Measurements from ENCODE around the gene PLOD2. TPM values are rescaled to one million over a fixed set of nuclear protein-coding genes. Genes with fewer than 3 reads are reported as not detected.
"Not testable (repeated sequence)": the region's sequence is repeated elsewhere in the genome, so short reads cannot be mapped to it uniquely, and the experiment has no call there.

PLOD2 gene
- total RNA-seq, 2 donors from 2014 or later = 63.8 to 64.1 TPM

- no peak for DNase-seq (ENCODE audit: low spot score)
- intact Hi-C loops (cut with DNase I) = no loop called here
Observed at GRCh38 chr3:146115619-146116018, 45.4 kb downstream of the PLOD2 start.

GRCh38 chr3:146113804-146114203 is 47.2 kb downstream of the PLOD2 start:
- DNase-seq (ENCODE audit: low spot score); intact Hi-C loops (cut with DNase I): not testable (repeated sequence)

- no peak for DNase-seq (ENCODE audit: low spot score)
- intact Hi-C loops (cut with DNase I) = no loop called here
Observed at GRCh38 chr3:146111337-146111736, 49.6 kb downstream of the PLOD2 start.

DNA sequence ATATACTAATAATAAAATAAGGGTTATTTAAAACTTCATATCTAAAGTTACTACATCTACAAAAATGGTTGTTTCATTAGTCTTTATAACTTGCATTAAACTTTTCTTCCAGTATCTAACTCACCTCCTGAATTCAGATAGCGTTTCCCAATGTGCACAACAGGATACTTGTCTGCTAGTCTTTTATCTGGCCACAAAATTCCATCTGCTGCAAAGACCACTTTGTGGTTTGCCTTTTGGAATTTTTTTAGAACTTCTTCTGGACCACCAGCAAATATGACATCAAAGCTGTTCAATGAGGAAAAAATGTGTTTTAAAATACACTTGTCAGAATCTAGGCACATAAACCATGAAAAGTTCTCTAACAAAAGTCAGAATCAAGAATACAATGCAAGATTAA is 50.8 kb downstream of the PLOD2 start:
- intact Hi-C loops (cut with DNase I) = no loop called here
- no peak for DNase-seq (ENCODE audit: low spot score)

DNA sequence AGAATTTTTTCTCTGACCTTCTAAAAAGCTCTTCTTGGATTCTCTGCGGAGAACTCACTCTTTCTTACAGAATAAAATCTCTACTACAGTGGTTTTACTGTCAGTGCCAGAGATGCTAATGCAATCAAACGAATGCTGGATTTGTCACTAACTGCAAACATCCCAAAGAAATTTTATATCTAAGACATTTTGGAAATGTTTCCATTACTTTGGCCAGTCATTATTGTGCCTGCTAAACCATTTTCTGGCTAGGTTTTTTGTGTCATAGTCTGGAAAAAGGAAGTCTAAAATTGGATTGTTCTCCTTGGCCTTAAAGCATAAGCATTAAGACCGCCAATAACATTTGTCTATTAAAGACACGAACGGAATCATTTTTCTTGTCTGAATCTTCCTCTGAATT is 54.0 kb downstream of the PLOD2 start:
- DNase-seq (ENCODE audit: low spot score) = no peak
- intact Hi-C loops (cut with DNase I) = loop anchor here in 1 of 2 donors (5.0 kb wide), 1 partner anchor 1605 kb away; no protein-coding TSS in a partner anchor

- DNase-seq (ENCODE audit: low spot score) = no peak
- intact Hi-C loops (cut with DNase I) = no loop called here
Observed at GRCh38 chr3:146104068-146104467, 56.9 kb downstream of the PLOD2 start.

DNA sequence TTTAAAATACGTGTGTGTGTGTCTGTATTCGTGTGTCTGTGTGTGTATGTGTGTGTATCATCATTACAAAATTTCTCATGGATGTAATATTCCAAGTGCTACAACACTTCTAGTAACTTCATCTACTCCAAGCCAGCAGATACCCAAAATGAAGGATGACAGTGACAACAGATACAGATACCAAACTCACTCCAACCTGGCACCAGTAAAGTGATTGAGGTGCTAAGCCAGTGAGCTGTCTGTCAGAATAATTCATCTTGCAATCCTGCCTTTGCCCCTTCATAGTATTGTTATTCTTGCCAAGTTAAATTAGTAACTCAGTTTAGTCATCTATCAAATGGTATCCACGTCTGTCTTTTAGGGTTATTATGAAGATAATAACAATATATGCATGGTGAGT is 58.1 kb downstream of the PLOD2 start:
- no peak for DNase-seq (ENCODE audit: low spot score)
- intact Hi-C loops (cut with DNase I) = no loop called here

GRCh38 chr3:146101538-146101937 is 59.4 kb downstream of the PLOD2 start:
- intact Hi-C loops (cut with DNase I) = no loop called here
- DNase-seq (ENCODE audit: low spot score) = no peak

DNA sequence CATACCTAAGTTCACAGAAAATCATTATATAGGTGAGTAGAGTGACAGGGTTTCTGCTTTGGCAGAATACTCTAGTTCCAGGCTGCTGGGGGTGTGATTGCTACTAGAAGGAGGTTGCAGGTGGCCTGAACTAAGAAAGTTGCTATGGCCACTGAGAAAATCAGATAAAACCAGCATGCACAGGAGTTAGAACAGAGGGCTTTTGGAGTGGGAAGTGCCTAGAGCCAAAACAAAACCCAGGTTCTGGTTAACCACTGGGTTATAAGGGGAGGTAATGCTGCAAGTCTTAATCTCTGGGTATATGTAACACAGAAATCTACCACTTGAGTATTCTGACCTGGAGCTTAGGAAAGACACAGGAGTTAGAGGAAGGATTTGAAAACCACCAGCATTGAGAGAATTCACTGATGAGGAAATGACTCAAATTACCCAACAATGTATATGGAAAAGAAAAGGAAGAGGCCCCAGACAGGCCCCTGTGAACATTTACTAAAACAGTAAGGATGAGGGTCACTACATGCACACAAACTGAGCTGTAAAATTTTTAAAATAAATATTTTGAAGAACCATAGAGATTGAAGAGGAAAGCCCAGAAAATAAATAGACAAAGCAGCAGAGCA is 60.0 kb downstream of the PLOD2 start:
- no peak for DNase-seq (ENCODE audit: low spot score)
- intact Hi-C loops (cut with DNase I) = no loop called here

- DNase-seq (ENCODE audit: low spot score) = no peak
- intact Hi-C loops (cut with DNase I) = no loop called here
Observed at GRCh38 chr3:146100180-146100579, 60.8 kb downstream of the PLOD2 start.

- intact Hi-C loops (cut with DNase I) = no loop called here
- DNase-seq (ENCODE audit: low spot score) = peak; percentile 44
Observed at GRCh38 chr3:146099316-146099715, 61.7 kb downstream of the PLOD2 start.

DNA sequence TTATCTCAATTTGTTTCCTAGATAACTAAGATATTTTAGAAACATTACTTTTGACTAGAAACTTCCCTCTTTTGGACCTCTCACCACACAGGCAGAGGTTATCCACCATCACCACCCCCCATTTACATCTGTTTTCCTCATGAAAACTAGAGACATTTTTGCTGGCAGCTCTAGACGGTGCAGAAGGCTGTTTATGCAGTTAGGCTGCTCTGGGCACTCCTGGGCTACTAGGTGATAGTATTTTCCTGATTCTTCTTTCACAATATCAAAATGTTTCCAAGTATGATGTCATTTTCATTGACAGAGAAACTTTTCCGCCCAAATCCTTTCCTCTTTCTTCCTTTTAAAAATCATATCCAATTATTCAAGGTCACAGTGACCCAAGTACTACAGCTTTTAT is 67.1 kb downstream of the PLOD2 start:
- no peak for DNase-seq (ENCODE audit: low spot score)
- intact Hi-C loops (cut with DNase I) = no loop called here

GRCh38 chr3:146092230-146092629 is 68.8 kb downstream of the PLOD2 start:
- no peak for DNase-seq (ENCODE audit: low spot score)
- intact Hi-C loops (cut with DNase I) = no loop called here

- DNase-seq (ENCODE audit: low spot score) = no peak
- intact Hi-C loops (cut with DNase I) = no loop called here
Observed at GRCh38 chr3:146091397-146091796, 69.6 kb downstream of the PLOD2 start.

- intact Hi-C loops (cut with DNase I) = no loop called here
- DNase-seq (ENCODE audit: low spot score) = no peak
Observed at GRCh38 chr3:146090521-146090920, 70.5 kb downstream of the PLOD2 start.

DNA sequence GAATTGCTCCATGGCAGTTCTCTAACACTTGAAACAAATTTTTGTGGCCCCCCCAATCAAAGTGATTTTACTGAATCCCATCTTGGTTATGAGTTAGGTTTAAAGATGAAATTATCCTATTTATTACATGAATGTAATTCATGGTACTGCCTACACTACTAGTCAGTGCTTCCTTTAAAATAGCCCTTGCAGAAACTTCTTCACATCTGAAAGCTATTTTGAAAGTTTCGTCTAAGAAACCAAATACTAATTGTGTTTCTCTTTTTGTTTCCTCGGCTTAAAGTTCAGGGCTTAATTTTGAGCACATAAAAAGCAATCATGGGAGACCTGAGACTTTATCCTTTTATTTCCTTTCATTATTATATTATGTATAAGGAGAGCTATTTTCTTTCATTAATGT is 72.1 kb downstream of the PLOD2 start:
- intact Hi-C loops (cut with DNase I) = loop anchor here in 1 of 2 donors (10.0 kb wide), 1 partner anchor 76 kb away; the partner anchor contains the start of gene PLOD2
- no peak for DNase-seq (ENCODE audit: low spot score)

- no peak for DNase-seq (ENCODE audit: low spot score)
- intact Hi-C loops (cut with DNase I) = loop anchor here in 1 of 2 donors (10.0 kb wide), 1 partner anchor 78 kb away; the partner anchor contains the start of gene PLOD2
Observed at GRCh38 chr3:146087116-146087515, 73.9 kb downstream of the PLOD2 start.

GRCh38 chr3:146086211-146086610 is 74.8 kb downstream of the PLOD2 start:
- intact Hi-C loops (cut with DNase I) = loop anchor here in 1 of 2 donors (10.0 kb wide), 1 partner anchor 79 kb away; the partner anchor contains the start of gene PLOD2

GRCh38 chr3:146085678-146086077 is 75.3 kb downstream of the PLOD2 start:
- intact Hi-C loops (cut with DNase I) = loop anchor here in 1 of 2 donors (10.0 kb wide), 1 partner anchor 79 kb away; the partner anchor contains the start of gene PLOD2
- no peak for DNase-seq (ENCODE audit: low spot score)

More at GRCh38 chr3:146086211-146086610, 74.8 kb downstream of the PLOD2 start:
- no peak for DNase-seq (ENCODE audit: low spot score)

- no peak for DNase-seq (ENCODE audit: low spot score)
Observed at GRCh38 chr3:146080578-146080977, 80.4 kb downstream of the PLOD2 start.

DNA sequence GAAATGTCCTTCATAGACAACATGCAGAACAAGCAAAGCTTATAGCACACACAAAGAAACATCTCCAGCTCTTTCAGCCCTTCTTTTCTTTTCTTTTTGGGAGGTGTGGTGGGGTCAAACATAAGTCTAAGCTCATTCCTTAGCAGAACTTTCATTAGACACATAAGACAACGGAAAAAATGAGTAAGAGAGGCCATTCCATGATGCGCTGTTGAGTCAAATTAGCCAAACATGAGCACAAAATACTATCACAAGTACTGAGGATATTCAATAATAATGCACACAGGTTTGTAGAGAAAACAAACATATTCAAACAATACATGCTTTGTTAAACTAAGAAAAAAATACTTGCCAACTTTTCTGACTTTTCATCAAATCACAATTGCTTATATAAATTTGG is 83.0 kb downstream of the PLOD2 start:
- intact Hi-C loops (cut with DNase I) = no loop called here
- DNase-seq (ENCODE audit: low spot score) = no peak

More at GRCh38 chr3:146080578-146080977, 80.4 kb downstream of the PLOD2 start:
- intact Hi-C loops (cut with DNase I) = loop anchor here in 1 of 2 donors (10.0 kb wide), 1 partner anchor 84 kb away; the partner anchor contains the start of gene PLOD2
